Erythroblast (primary cell): ENCODE measurements around the gene CACNA2D4.

Experiments
- GATA1 ChIP-seq: IDR thresholded peaks from 2 replicates; pipeline ENCODE4 v1.6.1; 2011; ENCODE audit warnings: low read depth, mild to moderate bottlenecking, control low read depth, low read length, moderate library complexity
- POLR2A ChIP-seq: IDR thresholded peaks from 2 replicates; pipeline ENCODE4 v1.6.1; 2011; ENCODE audit warnings: mild to moderate bottlenecking, low read length

- TF ChIP-seq POLR2A (no peak), GATA1 (no peak)
Observed at GRCh38 chr12:1823237-1823636, 95.2 kb downstream of the CACNA2D4 start.
